Measurements from ENCODE around the gene ZHX3.
A peak's percentile ranks its signal among the peaks of the same experiment; 100 is the strongest.

ZHX3 gene

GRCh38 chr20:41138475-41139226 lies 178.9 kb downstream of the ZHX3 start:
- TF ChIP-seq, protein P1, sequence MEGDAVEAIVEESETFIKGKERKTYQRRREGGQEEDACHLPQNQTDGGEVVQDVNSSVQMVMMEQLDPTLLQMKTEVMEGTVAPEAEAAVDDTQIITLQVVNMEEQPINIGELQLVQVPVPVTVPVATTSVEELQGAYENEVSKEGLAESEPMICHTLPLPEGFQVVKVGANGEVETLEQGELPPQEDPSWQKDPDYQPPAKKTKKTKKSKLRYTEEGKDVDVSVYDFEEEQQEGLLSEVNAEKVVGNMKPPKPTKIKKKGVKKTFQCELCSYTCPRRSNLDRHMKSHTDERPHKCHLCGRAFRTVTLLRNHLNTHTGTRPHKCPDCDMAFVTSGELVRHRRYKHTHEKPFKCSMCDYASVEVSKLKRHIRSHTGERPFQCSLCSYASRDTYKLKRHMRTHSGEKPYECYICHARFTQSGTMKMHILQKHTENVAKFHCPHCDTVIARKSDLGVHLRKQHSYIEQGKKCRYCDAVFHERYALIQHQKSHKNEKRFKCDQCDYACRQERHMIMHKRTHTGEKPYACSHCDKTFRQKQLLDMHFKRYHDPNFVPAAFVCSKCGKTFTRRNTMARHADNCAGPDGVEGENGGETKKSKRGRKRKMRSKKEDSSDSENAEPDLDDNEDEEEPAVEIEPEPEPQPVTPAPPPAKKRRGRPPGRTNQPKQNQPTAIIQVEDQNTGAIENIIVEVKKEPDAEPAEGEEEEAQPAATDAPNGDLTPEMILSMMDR (conservative IDR thresholded peaks at IDR 0.05; ENCODE audit: low read length) = no peak
- TF ChIP-seq EZH2phosphoT487 (IDR thresholded peaks at IDR 0.05; ENCODE audit: borderline replicate concordance) = no peak
- H4K20me1 ChIP-seq (ENCODE audit: insufficient read depth, low read length, poor library complexity, severe bottlenecking) = peaks cover 55% of the 10 kb centered on the region
- peaks cover 63% of the 10 kb centered on the region for H3K79me2 ChIP-seq (ENCODE audit: insufficient read depth, low read length)
- H3K36me3 ChIP-seq (ENCODE audit: insufficient read depth, low read length) = no peaks in the 10 kb centered on the region
- peaks cover 52% of the 10 kb centered on the region for H3K4me1 ChIP-seq (ENCODE audit: insufficient read depth, low read length, poor library complexity, severe bottlenecking)
- H3K9me2 ChIP-seq (replicated peaks; ENCODE audit: low read depth, low read length) = no peaks in the 10 kb centered on the region
- peak overlapping the region; percentile 87 for H3K4me2 ChIP-seq (ENCODE audit: low read depth, low read length, poor library complexity, severe bottlenecking)
- no peak overlapping the region for H2AFZ ChIP-seq (ENCODE audit: low read length)
- H3K4me3 ChIP-seq (ENCODE audit: low read length, poor library complexity, severe bottlenecking) = peak overlapping the region; percentile 94
- H3F3A ChIP-seq (ENCODE audit: low read depth) = no peaks in the 10 kb centered on the region
- H3K9ac ChIP-seq (ENCODE audit: low read depth, low read length, poor library complexity, severe bottlenecking) = peak overlapping the region; percentile 95
- no peaks in the 10 kb centered on the region for H3K27me3 ChIP-seq (ENCODE audit: insufficient read depth, low read length, poor library complexity, severe bottlenecking)
- no peaks in the 10 kb centered on the region for H3K9me3 ChIP-seq (ENCODE audit: insufficient read depth, low read depth, low read length)

DNA sequence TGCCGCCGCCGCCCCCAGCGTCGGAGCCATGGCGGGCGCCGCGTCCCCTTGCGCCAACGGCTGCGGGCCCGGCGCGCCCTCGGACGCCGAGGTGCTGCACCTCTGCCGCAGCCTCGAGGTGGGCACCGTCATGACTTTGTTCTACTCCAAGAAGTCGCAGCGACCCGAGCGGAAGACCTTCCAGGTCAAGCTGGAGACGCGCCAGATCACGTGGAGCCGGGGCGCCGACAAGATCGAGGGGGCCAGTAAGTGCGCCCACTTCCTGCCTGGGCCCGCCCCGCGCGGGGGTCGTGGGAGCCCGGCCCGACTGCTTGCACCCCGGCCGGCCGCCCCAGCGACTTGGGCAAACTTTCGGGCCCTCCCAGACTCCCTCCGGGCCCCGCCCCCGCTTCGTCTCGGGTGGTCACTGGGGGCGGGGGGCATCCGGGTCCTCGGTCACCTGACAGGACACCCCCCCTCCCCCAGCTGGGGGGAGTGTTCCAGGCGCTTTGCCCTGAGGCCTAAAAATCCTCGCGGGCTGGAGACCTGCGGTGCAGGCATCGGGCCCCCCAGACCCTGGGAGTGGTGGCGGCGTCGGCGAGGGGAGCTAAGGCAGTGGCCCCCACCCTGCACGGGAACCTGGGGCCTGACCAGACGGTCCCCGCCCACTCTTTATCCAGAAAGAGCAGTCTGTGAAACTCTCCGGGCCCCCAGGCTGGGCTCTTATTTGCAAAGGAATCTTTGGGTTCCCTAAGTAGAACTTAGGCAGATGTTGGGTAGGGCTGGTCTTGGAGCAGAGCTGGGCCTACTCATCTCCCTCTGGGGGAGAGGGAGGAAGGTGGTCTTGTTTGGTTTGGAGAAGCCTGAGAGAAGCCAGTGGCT lies 179.7 kb downstream of the ZHX3 start:
- Histone ChIP-seq H3K9ac (ENCODE audit: low read depth, low read length, poor library complexity, severe bottlenecking) (peak overlapping the region; percentile 95), H3K4me3 (ENCODE audit: low read length, poor library complexity, severe bottlenecking) (peak overlapping the region; percentile 94), H3K27me3 (ENCODE audit: insufficient read depth, low read length, poor library complexity, severe bottlenecking) (no peaks in the 10 kb centered on the region), H3K79me2 (ENCODE audit: insufficient read depth, low read length) (peaks cover 57% of the 10 kb centered on the region), H3F3A (ENCODE audit: low read depth) (no peaks in the 10 kb centered on the region), H3K36me3 (ENCODE audit: insufficient read depth, low read length) (no peaks in the 10 kb centered on the region), H3K9me3 (ENCODE audit: insufficient read depth, low read depth, low read length) (no peaks in the 10 kb centered on the region), H3K4me2 (ENCODE audit: low read depth, low read length, poor library complexity, severe bottlenecking) (peak overlapping the region; percentile 87), H3K9me2 (replicated peaks; ENCODE audit: low read depth, low read length) (no peaks in the 10 kb centered on the region), H4K20me1 (ENCODE audit: insufficient read depth, low read length, poor library complexity, severe bottlenecking) (peaks cover 49% of the 10 kb centered on the region), H3K4me1 (ENCODE audit: insufficient read depth, low read length, poor library complexity, severe bottlenecking) (peaks cover 44% of the 10 kb centered on the region), H2AFZ (ENCODE audit: low read length) (peak overlapping the region; percentile 65)
- TF ChIP-seq EZH2phosphoT487 (IDR thresholded peaks at IDR 0.05; ENCODE audit: borderline replicate concordance) = no peak
- TF ChIP-seq, protein P1 (conservative IDR thresholded peaks at IDR 0.05; ENCODE audit: low read length) = no peak

GRCh38 chr20:41136680-41137613 lies 180.6 kb downstream of the ZHX3 start, which contains the start of gene PLCG1:
Gene PLCG1, plus strand, starts transcription at chr20:41137543. Its CDS starts 99 bp downstream, at chr20:41137642.
- peaks cover 48% of the 10 kb centered on the region for H3K79me2 ChIP-seq (ENCODE audit: insufficient read depth, low read length)
- H3K4me3 ChIP-seq (ENCODE audit: low read length, poor library complexity, severe bottlenecking) = peak within 1 kb of the TSS; percentile 94
- no peaks in the 10 kb centered on the region for H3K9me3 ChIP-seq (ENCODE audit: insufficient read depth, low read depth, low read length)
- no peaks in the 10 kb centered on the region for H3K9me2 ChIP-seq (replicated peaks; ENCODE audit: low read depth, low read length)
- peak within 1 kb of the TSS; percentile 69 for H2AFZ ChIP-seq (ENCODE audit: low read length)
- peak within 1 kb of the TSS; percentile 87 for H3K4me2 ChIP-seq (ENCODE audit: low read depth, low read length, poor library complexity, severe bottlenecking)
- TF ChIP-seq, protein P1 (conservative IDR thresholded peaks at IDR 0.05; ENCODE audit: low read length) = no peak
- no peak for TF ChIP-seq EZH2phosphoT487 (IDR thresholded peaks at IDR 0.05; ENCODE audit: borderline replicate concordance)
- peaks cover 40% of the 10 kb centered on the region for H4K20me1 ChIP-seq (ENCODE audit: insufficient read depth, low read length, poor library complexity, severe bottlenecking)
- H3K36me3 ChIP-seq (ENCODE audit: insufficient read depth, low read length) = no peaks in the 10 kb centered on the region
- peak within 1 kb of the TSS; percentile 95 for H3K9ac ChIP-seq (ENCODE audit: low read depth, low read length, poor library complexity, severe bottlenecking)
- H3K27me3 ChIP-seq (ENCODE audit: insufficient read depth, low read length, poor library complexity, severe bottlenecking) = no peaks in the 10 kb centered on the region
- no peaks in the 10 kb centered on the region for H3F3A ChIP-seq (ENCODE audit: low read depth)
- H3K4me1 ChIP-seq (ENCODE audit: insufficient read depth, low read length, poor library complexity, severe bottlenecking) = peaks cover 35% of the 10 kb centered on the region
